Mesothelial cell of epicardium (in vitro differentiated cells): ENCODE results near the gene EYS. TPM values are rescaled to one million over a fixed set of nuclear protein-coding genes. Genes with fewer than 3 reads are reported as not detected.

Experiments used
- DNase-seq, 2 experiments: peaks; one replicate each; pipeline ENCODE4 v3.0.0; 2021; ENCODE audit warnings: low spot score in 2 of 2; ENCODE audit not compliant: unreplicated experiment in 2 of 2
- H3K27ac Mint-ChIP-seq: 2 replicates; pipeline ENCODE4 v1.8.0; 2021; ENCODE audit warnings: mixed read lengths
- H3K27me3 Mint-ChIP-seq: 2 replicates; pipeline ENCODE4 v1.8.0; 2021; ENCODE audit warnings: low read depth, mixed read lengths
- H3K36me3 Mint-ChIP-seq: 2 replicates; pipeline ENCODE4 v1.8.0; 2021; ENCODE audit warnings: mixed read lengths
- H3K4me1 Mint-ChIP-seq: 2 replicates; pipeline ENCODE4 v1.8.0; 2021; ENCODE audit warnings: mixed read lengths
- H3K4me3 Mint-ChIP-seq: 2 replicates; pipeline ENCODE4 v1.8.0; 2021; ENCODE audit warnings: mild to moderate bottlenecking, moderate library complexity, mixed read lengths
- H3K9me3 Mint-ChIP-seq: 2 replicates; pipeline ENCODE4 v1.8.0; 2021; ENCODE audit warnings: mixed read lengths
- total RNA-seq: library from RNA; stranded (reverse); gene quantifications from 3 replicates; pipeline ENCODE4 v1.2.1, GENCODE V29; 2021
- TF ChIP-seq, protein P1 (sequence below): fragments of 200-600 bp; sonication (generic); IDR thresholded peaks from one replicate; pipeline ENCODE4 v1.5.0; 2021; ENCODE audit warnings: antibody characterized with exemption; ENCODE audit not compliant: unreplicated experiment

The EYS gene
- total RNA-seq, 1 donor from 2014 or later = 0.69 TPM

DNA sequence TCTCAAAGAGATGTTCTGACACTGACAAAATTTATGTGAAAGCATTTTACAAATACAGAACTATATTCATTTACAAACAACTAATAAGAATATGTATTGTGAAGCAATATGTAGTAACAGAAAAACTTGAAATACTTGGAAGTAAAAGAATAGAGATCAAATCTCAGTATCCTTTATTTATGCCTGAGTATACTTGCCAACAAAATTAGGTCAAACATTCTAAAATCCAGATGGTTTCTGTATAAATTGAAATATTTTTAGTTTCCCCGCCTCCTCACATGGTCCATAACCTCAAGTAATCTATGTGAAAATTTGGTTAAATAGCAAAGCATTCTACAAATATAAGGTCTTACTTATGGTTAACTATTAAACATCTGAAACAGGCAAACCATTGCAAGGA lies 545.4 kb downstream of the EYS start:
- Mint-ChIP-seq H3K27ac (no peak overlapping the region), H3K36me3 (no peaks in the 10 kb centered on the region), H3K9me3 (peaks cover 10% of the 10 kb centered on the region), H3K4me1 (peaks cover 11% of the 10 kb centered on the region), H3K27me3 (no peaks in the 10 kb centered on the region), H3K4me3 (no peak overlapping the region)
- TF ChIP-seq, protein P1, sequence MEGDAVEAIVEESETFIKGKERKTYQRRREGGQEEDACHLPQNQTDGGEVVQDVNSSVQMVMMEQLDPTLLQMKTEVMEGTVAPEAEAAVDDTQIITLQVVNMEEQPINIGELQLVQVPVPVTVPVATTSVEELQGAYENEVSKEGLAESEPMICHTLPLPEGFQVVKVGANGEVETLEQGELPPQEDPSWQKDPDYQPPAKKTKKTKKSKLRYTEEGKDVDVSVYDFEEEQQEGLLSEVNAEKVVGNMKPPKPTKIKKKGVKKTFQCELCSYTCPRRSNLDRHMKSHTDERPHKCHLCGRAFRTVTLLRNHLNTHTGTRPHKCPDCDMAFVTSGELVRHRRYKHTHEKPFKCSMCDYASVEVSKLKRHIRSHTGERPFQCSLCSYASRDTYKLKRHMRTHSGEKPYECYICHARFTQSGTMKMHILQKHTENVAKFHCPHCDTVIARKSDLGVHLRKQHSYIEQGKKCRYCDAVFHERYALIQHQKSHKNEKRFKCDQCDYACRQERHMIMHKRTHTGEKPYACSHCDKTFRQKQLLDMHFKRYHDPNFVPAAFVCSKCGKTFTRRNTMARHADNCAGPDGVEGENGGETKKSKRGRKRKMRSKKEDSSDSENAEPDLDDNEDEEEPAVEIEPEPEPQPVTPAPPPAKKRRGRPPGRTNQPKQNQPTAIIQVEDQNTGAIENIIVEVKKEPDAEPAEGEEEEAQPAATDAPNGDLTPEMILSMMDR = no peak
- no peak for DNase-seq

DNA sequence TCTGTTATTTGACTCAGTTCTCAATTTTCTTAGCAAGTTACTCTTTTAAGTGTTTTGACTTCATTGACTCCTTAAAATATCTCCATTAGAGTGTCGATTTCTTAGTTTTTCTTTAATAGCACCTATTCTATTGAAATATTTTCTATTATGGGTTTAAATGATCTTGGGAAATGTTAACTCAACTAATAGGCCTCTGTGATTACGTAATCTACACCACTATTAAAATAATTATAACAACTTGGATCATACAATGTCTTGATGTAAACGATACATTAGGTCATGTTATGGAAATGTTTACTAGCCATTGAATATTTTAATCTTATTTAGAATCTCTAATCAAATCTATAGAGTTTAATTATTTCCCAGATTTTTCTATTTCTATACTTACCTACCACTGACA lies 550.0 kb downstream of the EYS start:
- no peak overlapping the region for H3K4me3 Mint-ChIP-seq
- peaks cover 10% of the 10 kb centered on the region for H3K9me3 Mint-ChIP-seq
- DNase-seq = no peak
- H3K27ac Mint-ChIP-seq = no peak overlapping the region
- H3K36me3 Mint-ChIP-seq = no peaks in the 10 kb centered on the region
- H3K27me3 Mint-ChIP-seq = no peaks in the 10 kb centered on the region
- H3K4me1 Mint-ChIP-seq = peaks cover 38% of the 10 kb centered on the region
- TF ChIP-seq, protein P1 = no peak

DNA sequence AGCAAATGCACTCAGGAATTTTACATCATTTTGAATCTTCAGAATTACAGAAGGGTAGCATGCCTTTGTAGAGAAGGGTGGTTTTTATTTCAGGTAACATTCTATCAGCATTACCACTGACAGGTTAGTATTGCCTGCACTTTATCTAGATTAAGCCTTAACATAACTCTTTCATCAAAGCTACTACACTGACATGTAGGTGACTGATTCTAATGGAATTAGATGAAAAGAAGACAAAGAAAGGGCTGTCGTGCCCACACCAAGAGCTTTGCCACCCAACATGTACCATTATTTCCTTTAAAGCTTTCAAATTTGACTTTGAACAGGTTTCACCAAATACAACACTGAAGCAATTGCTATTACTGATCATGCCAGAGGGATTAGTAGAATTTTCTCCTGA lies 551.9 kb downstream of the EYS start:
- Mint-ChIP-seq H3K36me3 (no peaks in the 10 kb centered on the region), H3K4me3 (no peak overlapping the region), H3K27ac (peak overlapping the region; percentile 72), H3K27me3 (no peaks in the 10 kb centered on the region), H3K9me3 (peaks cover 10% of the 10 kb centered on the region), H3K4me1 (peaks cover 37% of the 10 kb centered on the region)
- TF ChIP-seq, protein P1 = no peak
- no peak for DNase-seq

DNA sequence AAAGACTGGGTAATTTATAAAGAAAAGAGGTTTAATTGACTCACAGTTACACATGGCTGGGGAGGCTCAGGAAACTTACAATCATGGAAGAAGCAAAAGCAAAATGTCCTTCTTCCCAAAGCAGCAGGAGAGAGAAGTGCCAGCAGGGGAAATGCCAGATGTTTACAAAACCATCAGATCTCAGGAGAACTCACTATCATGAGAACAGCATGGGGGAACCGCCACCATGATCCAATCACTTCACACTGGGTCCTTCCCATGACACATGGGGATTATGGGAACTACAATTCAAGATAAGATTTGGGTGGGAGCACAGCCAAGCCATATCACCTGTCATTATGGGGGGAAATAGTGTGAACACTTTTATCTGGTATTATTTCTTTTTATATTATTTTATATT lies 557.2 kb downstream of the EYS start:
- TF ChIP-seq, protein P1 = no peak
- Mint-ChIP-seq H3K9me3 (peaks cover 21% of the 10 kb centered on the region), H3K4me3 (no peak overlapping the region), H3K27me3 (no peaks in the 10 kb centered on the region), H3K4me1 (peaks cover 17% of the 10 kb centered on the region), H3K36me3 (peaks cover 8% of the 10 kb centered on the region), H3K27ac (no peak overlapping the region)
- DNase-seq = no peak

DNA sequence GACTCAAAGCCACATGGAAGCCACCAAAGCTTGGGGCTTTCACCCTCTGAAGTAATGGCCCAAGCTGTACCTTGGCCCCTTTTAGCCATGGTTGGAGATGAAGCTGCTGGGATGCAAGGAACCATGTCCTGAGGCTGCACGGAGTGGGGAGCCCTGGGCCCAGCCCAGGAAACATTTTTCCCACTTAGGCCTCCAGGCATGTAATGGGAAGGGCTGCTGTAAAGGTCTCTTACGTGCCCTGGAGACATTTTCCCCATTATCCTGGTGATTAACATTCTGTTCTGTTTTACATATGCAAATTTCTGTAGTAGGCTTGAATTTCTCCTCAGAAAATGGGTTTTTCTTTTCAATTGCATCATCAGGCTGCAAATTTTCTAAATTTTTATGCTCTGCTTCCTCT lies 558.2 kb downstream of the EYS start:
- Mint-ChIP-seq H3K4me1 (peaks cover 13% of the 10 kb centered on the region), H3K9me3 (peaks cover 21% of the 10 kb centered on the region), H3K27me3 (no peaks in the 10 kb centered on the region), H3K36me3 (peaks cover 8% of the 10 kb centered on the region), H3K27ac (no peak overlapping the region), H3K4me3 (no peak overlapping the region)
- TF ChIP-seq, protein P1 = no peak
- no peak for DNase-seq

DNA sequence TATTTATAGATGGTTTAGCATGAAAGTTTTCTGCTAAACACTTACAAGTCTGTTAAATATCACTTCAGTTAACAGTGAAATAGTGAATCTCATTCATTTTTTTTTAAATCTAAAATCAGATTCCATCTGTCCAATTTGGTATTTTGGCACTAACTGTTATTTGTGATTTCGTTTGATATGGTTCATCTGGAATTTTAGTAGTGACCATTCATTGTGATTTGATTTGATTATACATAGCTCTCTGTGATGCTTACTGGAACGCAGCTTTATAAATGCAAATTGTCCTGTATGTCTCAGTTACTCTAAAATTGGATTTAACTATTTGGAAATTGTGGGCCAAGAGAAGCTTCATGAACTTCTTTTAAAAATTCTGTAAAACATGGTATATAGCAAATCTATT lies 571.5 kb downstream of the EYS start:
- no peaks in the 10 kb centered on the region for H3K4me1 Mint-ChIP-seq

More for the DNA sequence above, 571.5 kb downstream of the EYS start:
- Mint-ChIP-seq H3K36me3 (no peaks in the 10 kb centered on the region), H3K9me3 (peaks cover 28% of the 10 kb centered on the region), H3K4me3 (no peak overlapping the region), H3K27ac (no peak overlapping the region), H3K27me3 (no peaks in the 10 kb centered on the region)
- no peak for DNase-seq
- TF ChIP-seq, protein P1 = no peak
